ENCODE measurements around the gene EFCAB10. TPM values are rescaled to one million over a fixed set of nuclear protein-coding genes. Genes with fewer than 3 reads are reported as not detected.
"Not testable (repeated sequence)": the region's sequence is repeated elsewhere in the genome, so short reads cannot be mapped to it uniquely, and the experiment has no call there.

The EFCAB10 gene
- total and polyA plus RNA-seq, 12 donors: 0.10 to 0.27 (median 0.11) TPM; not detected in 9

DNA sequence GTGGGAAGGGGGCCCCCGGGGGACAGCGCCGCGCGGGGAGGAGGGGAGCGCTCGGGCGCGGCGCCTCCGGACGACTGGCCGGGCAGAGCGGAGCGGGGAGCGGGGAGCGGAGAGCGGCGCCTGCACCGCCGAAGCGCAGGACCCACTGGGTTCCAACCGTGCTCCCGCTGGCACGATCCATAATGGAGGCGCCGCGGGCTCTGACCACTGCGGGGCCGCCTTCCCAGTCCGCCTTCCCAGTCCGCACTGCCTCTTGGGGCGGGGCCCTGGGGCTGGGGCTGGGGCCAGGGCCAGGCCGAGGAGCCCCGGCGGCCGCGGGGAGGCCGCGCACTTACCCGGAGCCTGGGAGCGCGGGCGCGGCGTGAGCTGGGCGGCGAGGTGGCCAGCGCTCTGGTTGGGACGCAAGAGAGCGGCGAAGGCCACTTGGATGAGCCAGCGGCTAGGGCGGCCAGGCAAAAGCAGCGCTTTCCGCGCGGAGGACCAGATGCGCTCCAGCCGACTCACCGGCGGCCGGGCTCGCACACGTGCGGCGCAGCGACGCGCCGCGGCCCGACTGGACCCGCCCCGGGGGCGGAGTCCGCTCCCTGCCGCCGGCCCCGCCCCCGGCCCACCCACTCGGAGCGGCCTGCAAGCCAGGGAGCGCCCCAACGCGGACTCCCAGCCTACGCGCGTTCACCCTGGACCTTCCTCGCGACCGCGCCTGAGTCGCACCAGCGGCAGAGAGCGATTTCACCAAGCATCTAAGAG, 59.4 kb downstream of the EFCAB10 start, which contains the start of gene PUS7:
PUS7 (minus strand) TSS at position 555 of the 747 bp plus-strand sequence. CDS start 13,759 bp downstream, outside the sequence.
- intact Hi-C loops (cut with DNase I): no loop called here
- Histone ChIP-seq H3K27ac (peak within 1 kb of the TSS; percentile 69 to 95 (median 92)), H3K36me3 (replicated peaks in 1 of 2) (no peaks in the 10 kb centered on the region), H3K9me3 (replicated peaks in 1 of 3) (no peaks in the 10 kb centered on the region), H3K27me3 (no peaks in the 10 kb centered on the region), H3K4me3 (peak within 1 kb of the TSS; percentile 51 to 66 (median 62)), H3K4me1 (replicated peaks in 1 of 2) (peaks cover 12 to 14% of the 10 kb centered on the region in 2 donors)
- peak; percentile 88 to 93 (median 90) for DNase-seq
- WGBS, 4 donors: 0% methylated on average over 12 to 96 of the region's 96 CpGs
- TF ChIP-seq POLR2A (IDR thresholded peaks at IDR 0.05): peak; percentile 47 to 87
- TF ChIP-seq, protein P1, sequence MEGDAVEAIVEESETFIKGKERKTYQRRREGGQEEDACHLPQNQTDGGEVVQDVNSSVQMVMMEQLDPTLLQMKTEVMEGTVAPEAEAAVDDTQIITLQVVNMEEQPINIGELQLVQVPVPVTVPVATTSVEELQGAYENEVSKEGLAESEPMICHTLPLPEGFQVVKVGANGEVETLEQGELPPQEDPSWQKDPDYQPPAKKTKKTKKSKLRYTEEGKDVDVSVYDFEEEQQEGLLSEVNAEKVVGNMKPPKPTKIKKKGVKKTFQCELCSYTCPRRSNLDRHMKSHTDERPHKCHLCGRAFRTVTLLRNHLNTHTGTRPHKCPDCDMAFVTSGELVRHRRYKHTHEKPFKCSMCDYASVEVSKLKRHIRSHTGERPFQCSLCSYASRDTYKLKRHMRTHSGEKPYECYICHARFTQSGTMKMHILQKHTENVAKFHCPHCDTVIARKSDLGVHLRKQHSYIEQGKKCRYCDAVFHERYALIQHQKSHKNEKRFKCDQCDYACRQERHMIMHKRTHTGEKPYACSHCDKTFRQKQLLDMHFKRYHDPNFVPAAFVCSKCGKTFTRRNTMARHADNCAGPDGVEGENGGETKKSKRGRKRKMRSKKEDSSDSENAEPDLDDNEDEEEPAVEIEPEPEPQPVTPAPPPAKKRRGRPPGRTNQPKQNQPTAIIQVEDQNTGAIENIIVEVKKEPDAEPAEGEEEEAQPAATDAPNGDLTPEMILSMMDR (IDR thresholded peaks at IDR 0.05): no peak

DNA sequence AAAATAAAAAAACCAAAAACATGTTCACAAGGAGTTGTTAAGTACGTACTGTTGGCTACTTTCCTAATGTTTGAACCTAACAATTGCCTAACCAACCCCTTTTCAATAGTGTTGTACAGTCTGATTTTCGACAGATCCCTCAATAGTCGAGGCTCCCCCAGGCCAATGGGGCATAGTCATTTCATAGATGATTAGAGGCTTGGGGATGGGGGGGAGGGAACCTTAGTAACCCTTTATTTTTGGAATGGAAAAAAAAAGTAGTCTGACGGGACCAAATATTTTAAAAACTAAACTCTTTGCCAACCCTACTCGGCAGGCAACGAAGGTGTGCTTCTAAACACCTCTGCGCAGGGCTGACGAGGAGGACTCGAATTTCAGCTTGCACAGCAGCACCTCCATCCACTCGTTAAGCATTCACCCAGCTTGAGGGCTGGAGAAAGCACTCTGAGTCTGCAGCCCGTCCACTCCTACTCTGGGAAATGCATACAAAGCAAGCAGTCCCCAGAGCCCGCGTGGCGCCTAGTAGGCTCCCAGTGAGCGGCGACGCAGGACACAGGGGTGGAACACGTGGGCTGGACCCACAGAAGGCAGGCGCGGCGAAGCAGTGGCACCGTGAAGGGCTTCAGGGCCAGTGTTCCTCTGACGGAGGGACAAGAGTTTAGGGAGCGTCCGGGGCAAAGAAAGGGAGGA, 60.1 kb downstream of the EFCAB10 start:
- no peaks in the 10 kb centered on the region for H3K9me3 ChIP-seq (replicated peaks in 1 of 3)
- TF ChIP-seq POLR2A (IDR thresholded peaks at IDR 0.05): no peak
- TF ChIP-seq, protein P1 (IDR thresholded peaks at IDR 0.05): no peak
- no peaks in the 10 kb centered on the region for H3K27me3 ChIP-seq
- H3K27ac ChIP-seq: peak overlapping the region; percentile 69 to 95 (median 92)
- intact Hi-C loops (cut with DNase I): no loop called here
- peak; percentile 60 to 83 (median 73) for DNase-seq
- peak overlapping the region in 3 of 4 donors; percentile 60 to 66 (median 65) for H3K4me3 ChIP-seq
- H3K36me3 ChIP-seq (replicated peaks in 1 of 2): no peaks in the 10 kb centered on the region
- 7 to 27% (median 14%) methylated on average over 10 to 25 of the region's 25 CpGs for WGBS, 4 donors
- peaks cover 12 to 14% of the 10 kb centered on the region in 2 donors for H3K4me1 ChIP-seq (replicated peaks in 1 of 2)

DNA sequence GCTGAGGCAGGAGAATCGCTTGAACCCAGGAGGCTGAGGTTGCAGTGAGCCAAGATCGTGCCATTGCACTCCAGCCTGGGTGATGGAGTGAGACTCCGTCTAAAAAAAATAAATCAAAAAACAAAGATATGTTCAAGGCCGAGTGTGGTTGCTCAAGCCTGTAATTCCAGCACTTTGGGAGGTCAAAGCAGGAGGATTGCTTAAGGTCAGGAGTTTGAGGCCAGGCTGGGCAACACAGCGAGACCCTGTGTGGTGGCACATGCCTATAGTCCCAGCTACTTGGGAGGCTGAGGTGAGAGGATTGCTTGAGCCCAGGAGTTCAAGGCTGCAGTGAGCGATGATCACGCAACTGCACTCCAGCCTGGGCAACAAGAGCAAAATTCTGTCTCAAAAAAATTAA, 60.7 kb downstream of the EFCAB10 start:
- WGBS, 4 donors: 59 to 67% (median 64%) methylated on average over 7 of the region's 7 CpGs
- H3K9me3 ChIP-seq (replicated peaks in 1 of 3); H3K36me3 ChIP-seq (replicated peaks in 1 of 2); intact Hi-C loops (cut with DNase I); H3K27me3 ChIP-seq; H3K4me3 ChIP-seq: not testable (repeated sequence)
- H3K4me1 ChIP-seq (replicated peaks in 1 of 2): peaks cover 12 to 14% of the 10 kb centered on the region in 2 donors
- DNase-seq: peak in 1 of 7 donors; percentile 13
- H3K27ac ChIP-seq: peak overlapping the region in 1 of 5 donors; percentile 95

DNA sequence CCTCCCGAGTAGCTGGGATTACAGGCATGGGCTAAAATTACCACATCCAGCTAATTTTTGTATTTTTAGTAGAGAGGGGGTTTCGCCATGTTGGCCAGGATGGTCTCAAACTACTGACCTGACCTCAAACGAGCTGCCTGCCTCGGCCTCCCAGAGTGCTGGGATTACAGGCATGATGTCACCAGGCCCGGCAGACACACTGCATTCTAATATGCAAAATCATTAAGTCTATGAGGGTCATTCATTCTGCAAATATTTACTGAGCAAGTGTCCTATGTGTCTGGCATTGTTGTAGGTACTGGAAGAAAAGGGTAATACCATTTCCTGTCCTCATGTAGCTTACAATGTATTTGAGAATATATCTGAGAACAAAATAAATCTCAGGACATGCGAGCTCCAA, 61.9 kb downstream of the EFCAB10 start:
- TF ChIP-seq, protein P1 (IDR thresholded peaks at IDR 0.05): no peak
- no peak for TF ChIP-seq POLR2A (IDR thresholded peaks at IDR 0.05)
- Histone ChIP-seq H3K4me1 (replicated peaks in 1 of 2) (peaks cover 12 to 14% of the 10 kb centered on the region in 2 donors), H3K4me3 (no peak overlapping the region), H3K27ac (no peak overlapping the region), H3K36me3 (replicated peaks in 1 of 2) (no peaks in the 10 kb centered on the region), H3K27me3 (no peaks in the 10 kb centered on the region), H3K9me3 (replicated peaks in 1 of 3) (no peaks in the 10 kb centered on the region)
- DNase-seq: no peak
- 90 to 98% (median 95%) methylated on average over 5 to 6 of the region's 6 CpGs for WGBS, 4 donors
- intact Hi-C loops (cut with DNase I): no loop called here

DNA sequence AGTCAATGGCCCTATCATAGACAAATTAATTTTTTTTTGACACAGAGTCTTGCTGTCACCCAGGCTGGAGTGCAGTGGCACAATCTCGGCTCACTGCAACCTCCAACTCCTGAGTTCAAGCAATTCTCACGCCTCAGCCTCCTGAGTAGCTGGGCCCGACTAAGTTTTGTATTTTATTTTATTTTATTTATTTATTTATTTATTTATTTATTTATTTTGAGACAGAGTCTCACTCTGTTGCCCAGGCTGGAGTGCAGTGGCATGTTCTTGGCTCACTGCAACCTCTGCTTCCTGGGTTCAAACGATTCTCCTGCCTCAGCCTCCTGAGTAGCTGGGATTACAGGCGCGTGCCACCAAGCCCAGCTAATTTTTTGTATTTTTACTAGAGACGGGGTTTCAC, 65.7 kb downstream of the EFCAB10 start:
- intact Hi-C loops (cut with DNase I): not testable (repeated sequence)
- WGBS, 4 donors: 94 to 98% (median 96%) methylated on average over 7 of the region's 7 CpGs

More for the DNA sequence above, 65.7 kb downstream of the EFCAB10 start:
- DNase-seq; H3K36me3 ChIP-seq (replicated peaks in 1 of 2); H3K9me3 ChIP-seq (replicated peaks in 1 of 3); H3K27ac ChIP-seq; H3K4me1 ChIP-seq (replicated peaks in 1 of 2); H3K27me3 ChIP-seq; H3K4me3 ChIP-seq: not testable (repeated sequence)

All from adrenal gland (tissue), 12 donors.